Upper lobe of left lung (tissue), 4 donors: ENCODE results near the gene RBM15.

ENCODE experiments used
- EP300 ChIP-seq, 4 donors: sonication (generic); formaldehyde crosslinking; IDR thresholded peaks; one replicate each; pipeline ENCODE4 v1.5.1; 2017; ENCODE audit warnings: antibody characterized with exemption in 4 of 4, control low read depth in 2 of 4
- POLR2A ChIP-seq, 4 donors: fragments of 450-650 bp; IDR thresholded peaks; one replicate each; pipeline ENCODE4 v1.5.1; 2016 to 2017; ENCODE audit warnings: antibody characterized with exemption in 4 of 4, mild to moderate bottlenecking in 2 of 4
- POLR2AphosphoS5 ChIP-seq, 2 donors: sonication (generic); formaldehyde crosslinking; IDR thresholded peaks; one replicate each; pipeline ENCODE4 v1.5.1; 2017; ENCODE audit warnings: antibody characterized with exemption in 2 of 2
- TF ChIP-seq, protein P1 (sequence below), 6 experiments: fragments of 450-650 bp in 4 of 6; fragments of 200-600 bp in 2 of 6; sonication (generic) in 2 of 6; IDR thresholded peaks; one replicate each; pipeline ENCODE4 v1.5.1; 2016 to 2019; ENCODE audit warnings: antibody characterized with exemption in 6 of 6

DNA sequence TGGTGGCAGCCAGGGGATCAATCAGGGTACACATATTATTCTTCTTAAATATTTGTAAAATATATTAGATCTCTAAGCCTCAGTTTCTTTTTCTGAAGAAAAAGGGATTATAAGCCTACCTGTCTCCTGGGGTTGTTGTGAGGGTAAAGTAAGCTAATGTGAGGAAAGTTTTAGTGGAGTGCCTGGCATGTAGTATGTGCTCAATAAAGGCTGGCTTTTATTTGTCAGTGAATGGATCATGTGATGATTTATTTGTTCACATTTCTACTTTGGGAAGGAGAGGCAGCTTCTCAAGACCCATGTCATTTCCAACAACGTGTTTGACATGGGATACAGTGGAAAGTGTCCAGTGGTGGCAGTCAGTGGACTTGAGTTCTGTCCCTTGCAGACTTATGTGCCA lies 12.4 kb upstream of the RBM15 start:
- no peak for TF ChIP-seq POLR2A (IDR thresholded peaks at IDR 0.05)
- TF ChIP-seq, protein P1, sequence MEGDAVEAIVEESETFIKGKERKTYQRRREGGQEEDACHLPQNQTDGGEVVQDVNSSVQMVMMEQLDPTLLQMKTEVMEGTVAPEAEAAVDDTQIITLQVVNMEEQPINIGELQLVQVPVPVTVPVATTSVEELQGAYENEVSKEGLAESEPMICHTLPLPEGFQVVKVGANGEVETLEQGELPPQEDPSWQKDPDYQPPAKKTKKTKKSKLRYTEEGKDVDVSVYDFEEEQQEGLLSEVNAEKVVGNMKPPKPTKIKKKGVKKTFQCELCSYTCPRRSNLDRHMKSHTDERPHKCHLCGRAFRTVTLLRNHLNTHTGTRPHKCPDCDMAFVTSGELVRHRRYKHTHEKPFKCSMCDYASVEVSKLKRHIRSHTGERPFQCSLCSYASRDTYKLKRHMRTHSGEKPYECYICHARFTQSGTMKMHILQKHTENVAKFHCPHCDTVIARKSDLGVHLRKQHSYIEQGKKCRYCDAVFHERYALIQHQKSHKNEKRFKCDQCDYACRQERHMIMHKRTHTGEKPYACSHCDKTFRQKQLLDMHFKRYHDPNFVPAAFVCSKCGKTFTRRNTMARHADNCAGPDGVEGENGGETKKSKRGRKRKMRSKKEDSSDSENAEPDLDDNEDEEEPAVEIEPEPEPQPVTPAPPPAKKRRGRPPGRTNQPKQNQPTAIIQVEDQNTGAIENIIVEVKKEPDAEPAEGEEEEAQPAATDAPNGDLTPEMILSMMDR (IDR thresholded peaks at IDR 0.05): no peak
- TF ChIP-seq POLR2AphosphoS5 (IDR thresholded peaks at IDR 0.05): no peak
- no peak for TF ChIP-seq EP300 (IDR thresholded peaks at IDR 0.05)
